IMR-90 (cell line): ENCODE data around the gene FYCO1. TPM values are rescaled to one million over a fixed set of nuclear protein-coding genes. Genes with fewer than 3 reads are reported as not detected.

Experiments used
- ATAC-seq: fragments of 200-7000 bp; cut with Tn5 transposase; 2 replicates; pipeline ENCODE4 v1.9.1; 2020; ENCODE audit warnings: low read depth, mild to moderate bottlenecking, moderate library complexity
- Bru-seq: library from RNA; stranded (reverse); fragments of 400-500 nt; gene quantifications from one replicate; lab custom pipeline; 2021; lab: Mats Ljungman, UMichigan
- BruChase-seq, 2 experiments: library from RNA; stranded (reverse); fragments of 400-500 nt; gene quantifications; one replicate each; lab custom pipeline; 2021; lab: Mats Ljungman, UMichigan
- BruUV-seq: library from RNA; stranded (reverse); fragments of 400-500 nt; replicated peaks from 2 replicates; lab custom pipeline; 2021; lab: Mats Ljungman, UMichigan
- CTCF ChIA-PET: fragments of 300-600 bp; formaldehyde crosslinking; extraction: SDS; loops from one replicate; lab custom pipeline; 2021; ENCODE audit warnings: antibody characterized with exemption; lab: Yijun Ruan, JAX
- POLR2A ChIA-PET: fragments of 300-600 bp; sonication (Branson Sonifier 250); formaldehyde crosslinking; loops from one replicate; lab custom pipeline; 2022; ENCODE audit warnings: antibody characterized with exemption; ENCODE audit not compliant: unreplicated experiment; lab: Charles Lee
- DNase-seq: peaks from one replicate; pipeline ENCODE4 v3.0.0; 2013
- H2AFZ ChIP-seq: replicated peaks from 2 replicates; pipeline ENCODE3; 2013; ENCODE audit warnings: low read length, mild to moderate bottlenecking; ENCODE audit not compliant: poor library complexity
- H2AK5ac ChIP-seq: 2 replicates; pipeline ENCODE4 v1.6.1; 2013; ENCODE audit warnings: low read depth, low read length, inconsistent platforms
- H2AK9ac ChIP-seq: replicated peaks from 2 replicates; pipeline ENCODE3; 2013; ENCODE audit warnings: mild to moderate bottlenecking, low read depth, low read length, moderate library complexity; ENCODE audit not compliant: poor library complexity
- H2BK120ac ChIP-seq: 2 replicates; pipeline ENCODE4 v1.6.1; 2013; ENCODE audit warnings: low read depth, low read length, inconsistent platforms
- H2BK15ac ChIP-seq: 3 replicates; pipeline ENCODE4 v1.6.1; 2013; ENCODE audit warnings: low read depth, low read length, inconsistent platforms
- H2BK20ac ChIP-seq: 2 replicates; pipeline ENCODE4 v1.6.1; 2013; ENCODE audit warnings: low read depth, mild to moderate bottlenecking, inconsistent platforms, low read length, moderate library complexity
- H2BK5ac ChIP-seq: 2 replicates; pipeline ENCODE4 v1.6.1; 2013; ENCODE audit warnings: mild to moderate bottlenecking, low read depth, low read length, inconsistent platforms; ENCODE audit not compliant: poor library complexity, severe bottlenecking
- H3K14ac ChIP-seq: replicated peaks from 2 replicates; pipeline ENCODE4 v1.6.1; 2013; ENCODE audit warnings: low read depth, low read length, inconsistent platforms
- H3K18ac ChIP-seq: 2 replicates; pipeline ENCODE4 v1.6.1; 2013; ENCODE audit warnings: low read depth, low read length, control low read depth
- H3K23ac ChIP-seq: 2 replicates; pipeline ENCODE4 v1.6.1; 2013; ENCODE audit warnings: low read depth, low read length, inconsistent platforms
- H3K27ac ChIP-seq: 2 replicates; pipeline ENCODE4 v1.5.1; 2013; ENCODE audit warnings: mild to moderate bottlenecking, control low read depth, low read length; ENCODE audit not compliant: insufficient read depth
- H3K27me3 ChIP-seq: 2 replicates; pipeline ENCODE4 v1.6.1; 2013; ENCODE audit warnings: low read length; ENCODE audit not compliant: control insufficient read depth, insufficient read depth
- H3K36me3 ChIP-seq: 2 replicates; pipeline ENCODE4 v1.6.1; 2013; ENCODE audit warnings: low read length, mixed read lengths; ENCODE audit not compliant: control insufficient read depth, insufficient read depth
- H3K4ac ChIP-seq: 2 replicates; pipeline ENCODE4 v1.6.1; 2013; ENCODE audit warnings: low read depth, low read length, inconsistent platforms
- H3K4me1 ChIP-seq: 2 replicates; pipeline ENCODE4 v1.6.1; 2013; ENCODE audit warnings: low read length, mixed read lengths; ENCODE audit not compliant: control insufficient read depth, insufficient read depth
- H3K4me2 ChIP-seq: 2 replicates; pipeline ENCODE4 v1.6.1; 2013; ENCODE audit warnings: low read depth, mild to moderate bottlenecking, control low read depth, low read length, moderate library complexity
- H3K4me3 ChIP-seq: 2 replicates; pipeline ENCODE4 v1.5.1; 2013; ENCODE audit warnings: low read depth, mild to moderate bottlenecking, control low read depth, low read length, moderate library complexity; ENCODE audit not compliant: insufficient read depth
- H3K56ac ChIP-seq: 2 replicates; pipeline ENCODE4 v1.6.1; 2013; ENCODE audit warnings: low read length, inconsistent platforms; ENCODE audit not compliant: insufficient read depth; ENCODE audit errors: extremely low read depth
- H3K79me1 ChIP-seq, 2 experiments: 2 replicates each; pipeline ENCODE4 v1.6.1; 2013; ENCODE audit warnings: low read length in 2 of 2, inconsistent platforms in 1 of 2, low read depth in 1 of 2
- H3K9ac ChIP-seq: 2 replicates; pipeline ENCODE4 v1.6.1; 2013; ENCODE audit warnings: low read depth, low read length, control low read depth
- H3K9me1 ChIP-seq: 2 replicates; pipeline ENCODE4 v1.6.1; 2013; ENCODE audit warnings: low read length, inconsistent platforms; ENCODE audit not compliant: insufficient read depth
- H3K9me3 ChIP-seq: 2 replicates; pipeline ENCODE4 v1.6.1; 2013; ENCODE audit warnings: low read length; ENCODE audit not compliant: control insufficient read depth, insufficient read depth
- H4K20me1 ChIP-seq: 2 replicates; pipeline ENCODE4 v1.6.1; 2013; ENCODE audit warnings: low read length, inconsistent platforms; ENCODE audit not compliant: insufficient read depth
- H4K5ac ChIP-seq: 2 replicates; pipeline ENCODE4 v1.6.1; 2013; ENCODE audit warnings: mild to moderate bottlenecking, low read depth, low read length, control low read depth
- H4K8ac ChIP-seq, 2 experiments: 2 replicates each; pipeline ENCODE4 v1.6.1; 2013; ENCODE audit warnings: low read depth in 2 of 2, low read length in 2 of 2, control low read depth in 1 of 2, inconsistent platforms in 1 of 2
- H4K91ac ChIP-seq: 2 replicates; pipeline ENCODE4 v1.6.1; 2013; ENCODE audit warnings: low read depth, low read length, inconsistent platforms; ENCODE audit not compliant: insufficient read depth
- CHD1 ChIP-seq: IDR thresholded peaks from 2 replicates; pipeline ENCODE4 v1.6.1; 2012; ENCODE audit warnings: low read depth, low read length, improper control_type of control experiment
- MAZ ChIP-seq: IDR thresholded peaks from 2 replicates; pipeline ENCODE4 v1.6.1; 2012; ENCODE audit warnings: low read depth, mild to moderate bottlenecking, low read length, improper control_type of control experiment, moderate library complexity, borderline replicate concordance
- POLR2A ChIP-seq: IDR thresholded peaks from 2 replicates; pipeline ENCODE4 v1.6.1; 2012; ENCODE audit warnings: mild to moderate bottlenecking, low read depth, low read length
- WGBS, 2 experiments: methylation state at CpG; one replicate each; pipeline versions ENCODE4 v1.1.5 to v1.1.7; 2013; ENCODE audit warnings: missing lambda C conversion rate in 2 of 2; ENCODE audit not compliant: insufficient read length in 1 of 2; ENCODE audit errors: extremely low coverage in 2 of 2; 5-methylcytosine and 5-hydroxymethylcytosine counted together
- dilution Hi-C: fragments of 300-500 bp; cut with HindIII; formaldehyde crosslinking; loops from one replicate; pipeline ENCODE4 v1.14.3; 2018; ENCODE audit warnings: low sequenced_read_pairs; ENCODE audit not compliant: unreplicated experiment
- in situ Hi-C: fragments of 300-500 bp; cut with MboI; formaldehyde crosslinking; loops from 3 replicates; pipeline ENCODE4 v1.14.3; 2019; ENCODE audit warnings: low sequenced_read_pairs, inconsistent platforms, mixed read lengths
- intact Hi-C: fragments of 100-400 bp; cut with micrococcal nuclease; formaldehyde crosslinking; loops from 2 replicates; pipeline ENCODE4 v1.10.0; 2022
- long read RNA-seq: library from polyadenylated mRNA; unstranded; transcript quantifications from one replicate; pipeline ENCODE4 v2.0.0, GENCODE V29; 2021; ENCODE audit not compliant: unreplicated experiment
- polyA plus RNA-seq, 3 experiments: library from polyadenylated mRNA; depleted of rRNA; stranded (reverse); fragments of >200 nt; gene quantifications; 2 replicates each; pipeline ENCODE4 v1.2.3, GENCODE V29; 2012; ENCODE audit warnings: low replicate concordance in 1 of 3
- total RNA-seq: library from RNA; depleted of rRNA; stranded (reverse); fragments of >200 nt; gene quantifications from 2 replicates; pipeline ENCODE4 v1.2.3, GENCODE V29; 2012; rRNA removed

Gene FYCO1
- total RNA-seq (16.1 and 20.1 TPM in 2 replicates), polyA plus RNA-seq (2012; rRNA removed) (12.0 and 13.7 TPM in 2 replicates), Bru-seq, nascent RNA (percentile 78 among the genes with signal in this experiment), BruChase-seq, experiment 1, labeled RNA remaining after a 6-hour chase (percentile 77 among the genes with signal in this experiment), BruChase-seq, experiment 2, labeled RNA remaining after a 2-hour chase (percentile 73 among the genes with signal in this experiment)
- 6.7 and 10.1 TPM in 2 replicates for polyA plus RNA-seq (2012; cell fraction: cytosol; rRNA removed)
- 6.8 and 8.8 TPM in 2 replicates for polyA plus RNA-seq (2012; cell fraction: nucleus; rRNA removed; ENCODE audit: low replicate concordance)
- long read RNA-seq, full-length matches to known transcripts, result 1 of 42 reads
- long read RNA-seq, partial matches to known transcripts, result 6 of 42 reads
- long read RNA-seq, other reads (novel, unspliced or antisense), result 35 of 42 reads

- H3K9me3 ChIP-seq, result no peaks in the 10 kb centered on the region
- H3K14ac ChIP-seq, result peak within 1 kb of the TSS; percentile 97
- peak within 1 kb of the TSS; percentile 77 for H3K4me3 ChIP-seq
- H3K36me3 ChIP-seq, result no peaks in the 10 kb centered on the region
- H3K4me2 ChIP-seq, result peak within 1 kb of the TSS; percentile 100
- peak within 1 kb of the TSS; percentile 21 for H3K18ac ChIP-seq
- peak within 1 kb of the TSS; percentile 96 for H2AK9ac ChIP-seq
- ChIA-PET CTCF (no interaction called here), POLR2A (no interaction called here)
- ATAC-seq (peak; percentile 99), DNase-seq (peak; percentile 86)
- BruUV-seq, result no TSS peak
- peak within 1 kb of the TSS; percentile 98 for H3K4ac ChIP-seq
- peaks cover 25% of the 10 kb centered on the region for H3K9me1 ChIP-seq
- H4K91ac ChIP-seq, result peak within 1 kb of the TSS; percentile 89
- H3K27ac ChIP-seq, result peak within 1 kb of the TSS; percentile 60
- H4K5ac ChIP-seq, result peak within 1 kb of the TSS; percentile 95
- dilution Hi-C loops, result no loop called here
- peak within 1 kb of the TSS; percentile 88 to 100 for H4K8ac ChIP-seq
- peaks cover 11% of the 10 kb centered on the region for H3K4me1 ChIP-seq
- 2% methylated on average over 61 of the region's 67 CpGs; no CpG with 5 or more reads in 1 of the 2 experiments for WGBS, 2 experiments
- peak within 1 kb of the TSS; percentile 57 for H2BK5ac ChIP-seq
- peak within 1 kb of the TSS; percentile 86 for H3K23ac ChIP-seq
- peaks cover 11 to 47% of the 10 kb centered on the region in 2 experiments for H3K79me1 ChIP-seq
- H2BK20ac ChIP-seq, result peak within 1 kb of the TSS; percentile 94
- peak within 1 kb of the TSS; percentile 93 for H2BK120ac ChIP-seq
- peak within 1 kb of the TSS; percentile 92 for H2BK15ac ChIP-seq
- H3K9ac ChIP-seq, result peak within 1 kb of the TSS; percentile 73
- peak within 1 kb of the TSS; percentile 98 for H2AFZ ChIP-seq
- H3K27me3 ChIP-seq, result no peaks in the 10 kb centered on the region; the same call in 1 of the 2 replicates
- peak; percentile 28; the same call in 1 of the 2 replicates for TF ChIP-seq POLR2A
- TF ChIP-seq MAZ, result peak; percentile 86; the same call in 1 of the 2 replicates
- no peak for TF ChIP-seq CHD1
- in situ Hi-C loops, result no loop called here
- peak within 1 kb of the TSS; percentile 51 for H2AK5ac ChIP-seq
- H3K56ac ChIP-seq, result peak within 1 kb of the TSS; percentile 86
- intact Hi-C loops, result no loop called here
- no peaks in the 10 kb centered on the region for H4K20me1 ChIP-seq
Observed at GRCh38 chr3:45995236-45996192, at the start of gene FYCO1. FYCO1 (minus strand) TSS chr3:45995824; CDS start chr3:45984910, 10,914 bp downstream.
